Esophagus squamous epithelium (tissue), 4 donors: Measurements from ENCODE around the gene TSHB.

Experiments used
- POLR2A ChIP-seq, 4 donors: fragments of 450-650 bp; IDR thresholded peaks; one replicate each; pipeline ENCODE4 v1.6.1; 2017; ENCODE audit warnings: antibody characterized with exemption in 4 of 4, mild to moderate bottlenecking in 4 of 4, moderate library complexity in 3 of 4
- TF ChIP-seq, protein P1 (sequence below), 6 experiments: fragments of 450-650 bp in 4 of 6; fragments of 200-600 bp in 2 of 6; sonication (generic) in 2 of 6; IDR thresholded peaks; one replicate each; pipeline ENCODE4 v1.5.1; 2016 to 2019; ENCODE audit warnings: antibody characterized with exemption in 6 of 6, mild to moderate bottlenecking in 4 of 6, moderate library complexity in 4 of 6

- TF ChIP-seq, protein P1, sequence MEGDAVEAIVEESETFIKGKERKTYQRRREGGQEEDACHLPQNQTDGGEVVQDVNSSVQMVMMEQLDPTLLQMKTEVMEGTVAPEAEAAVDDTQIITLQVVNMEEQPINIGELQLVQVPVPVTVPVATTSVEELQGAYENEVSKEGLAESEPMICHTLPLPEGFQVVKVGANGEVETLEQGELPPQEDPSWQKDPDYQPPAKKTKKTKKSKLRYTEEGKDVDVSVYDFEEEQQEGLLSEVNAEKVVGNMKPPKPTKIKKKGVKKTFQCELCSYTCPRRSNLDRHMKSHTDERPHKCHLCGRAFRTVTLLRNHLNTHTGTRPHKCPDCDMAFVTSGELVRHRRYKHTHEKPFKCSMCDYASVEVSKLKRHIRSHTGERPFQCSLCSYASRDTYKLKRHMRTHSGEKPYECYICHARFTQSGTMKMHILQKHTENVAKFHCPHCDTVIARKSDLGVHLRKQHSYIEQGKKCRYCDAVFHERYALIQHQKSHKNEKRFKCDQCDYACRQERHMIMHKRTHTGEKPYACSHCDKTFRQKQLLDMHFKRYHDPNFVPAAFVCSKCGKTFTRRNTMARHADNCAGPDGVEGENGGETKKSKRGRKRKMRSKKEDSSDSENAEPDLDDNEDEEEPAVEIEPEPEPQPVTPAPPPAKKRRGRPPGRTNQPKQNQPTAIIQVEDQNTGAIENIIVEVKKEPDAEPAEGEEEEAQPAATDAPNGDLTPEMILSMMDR (IDR thresholded peaks at IDR 0.05): no peak
- no peak for TF ChIP-seq POLR2A (IDR thresholded peaks at IDR 0.05)
These were observed 47.8 kb downstream of the TSHB start for GRCh38 chr1:115077286-115077983.
